ENCODE data around the gene HACD4.

Gene HACD4

GRCh38 chr9:21060919-21061561, 29.6 kb upstream of the HACD4 start:
- H3K4me3 ChIP-seq (ENCODE audit: low read depth, low read length) = no peak overlapping the region
- no peak for TF ChIP-seq CTCF (IDR thresholded peaks at IDR 0.05; ENCODE audit: low read depth, low read length)

DNA sequence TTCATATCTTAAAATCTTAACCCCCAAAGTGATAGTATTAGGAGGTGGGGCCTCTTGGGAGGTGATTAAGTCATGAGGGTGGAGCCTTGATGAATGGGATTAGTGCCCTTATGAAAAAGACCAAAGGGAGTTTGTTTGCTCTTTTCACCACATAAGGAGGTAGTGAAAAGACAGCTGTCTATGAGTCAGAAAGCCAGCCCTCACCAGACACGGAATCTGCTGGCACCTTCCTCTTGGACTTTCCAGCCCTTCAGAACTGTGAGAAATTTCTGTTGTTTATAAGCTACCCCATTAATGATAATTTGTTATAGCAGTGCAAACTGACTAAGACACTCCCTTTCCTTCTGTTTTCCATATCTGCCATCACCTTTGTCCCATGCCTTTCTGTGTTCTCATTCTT, 25.5 kb upstream of the HACD4 start:
- TF ChIP-seq CTCF (IDR thresholded peaks at IDR 0.05; ENCODE audit: low read depth, low read length) = no peak

DNA sequence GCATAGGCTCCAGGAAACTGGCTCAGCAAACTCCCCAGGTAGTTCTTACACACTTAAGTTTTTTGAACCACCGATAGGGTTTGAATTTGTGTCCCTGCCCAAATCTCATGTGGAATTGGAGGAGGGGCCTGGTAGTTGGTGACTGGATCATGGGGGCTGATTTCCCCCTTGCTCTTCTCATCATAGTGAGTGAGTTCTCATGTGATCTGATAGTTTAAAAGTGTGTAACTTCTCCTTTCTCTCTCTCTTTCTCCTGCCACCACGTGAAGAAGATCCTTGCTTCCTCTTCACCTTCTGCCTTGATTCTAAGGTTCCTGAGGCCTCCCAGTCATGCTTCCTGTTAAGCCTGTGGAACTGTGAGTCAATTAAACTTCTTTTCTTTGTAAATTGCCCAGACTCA, 22.4 kb upstream of the HACD4 start:
- H3K4me3 ChIP-seq (ENCODE audit: low read depth, low read length) = no peak overlapping the region
- TF ChIP-seq CTCF (IDR thresholded peaks at IDR 0.05; ENCODE audit: low read depth, low read length) = no peak

More for the DNA sequence above, 25.5 kb upstream of the HACD4 start:
- no peak overlapping the region for H3K4me3 ChIP-seq (ENCODE audit: low read depth, low read length)

- H3K4me3 ChIP-seq (ENCODE audit: low read depth, low read length) = no peak overlapping the region
Observed at GRCh38 chr9:21047281-21047691, 15.8 kb upstream of the HACD4 start.

GRCh38 chr9:21043841-21044240, 12.4 kb upstream of the HACD4 start:
- TF ChIP-seq CTCF (IDR thresholded peaks at IDR 0.05; ENCODE audit: low read depth, low read length) = no peak
- no peak overlapping the region for H3K4me3 ChIP-seq (ENCODE audit: low read depth, low read length)

More at GRCh38 chr9:21047281-21047691, 15.8 kb upstream of the HACD4 start:
- TF ChIP-seq CTCF (IDR thresholded peaks at IDR 0.05; ENCODE audit: low read depth, low read length) = no peak

DNA sequence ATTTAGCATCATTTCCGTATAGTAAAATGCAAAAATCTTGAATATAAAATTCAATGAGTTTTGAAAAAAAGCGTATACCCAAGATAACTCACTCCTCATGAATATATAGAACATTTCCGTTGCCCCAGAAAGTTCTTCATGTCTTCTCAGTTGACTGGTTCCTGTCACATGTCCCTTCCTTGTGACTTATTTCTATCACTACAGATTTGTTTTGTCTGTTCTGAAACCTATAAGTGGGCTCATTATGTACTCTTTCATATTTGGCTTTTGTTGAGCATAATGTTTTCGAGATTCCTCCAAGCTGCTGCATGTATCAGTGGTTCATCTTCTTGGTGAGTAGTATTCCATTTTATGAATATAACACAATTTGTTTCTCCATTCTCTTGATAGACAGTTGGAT, 11.0 kb upstream of the HACD4 start:
- H3K4me3 ChIP-seq (ENCODE audit: low read depth, low read length) = no peak overlapping the region

More for the DNA sequence above, 11.0 kb upstream of the HACD4 start:
- TF ChIP-seq CTCF (IDR thresholded peaks at IDR 0.05; ENCODE audit: low read depth, low read length) = no peak

Measured in WI38 (cell line).